HG03097 (cell line): Measurements from ENCODE around the gene PTPRK.
"Not testable (repeated sequence)": the region's sequence is repeated elsewhere in the genome, so short reads cannot be mapped to it uniquely, and the experiment has no call there.

ENCODE experiments used
- ATAC-seq: cut with Tn5 transposase; IDR thresholded peaks from one replicate; pipeline ENCODE4 v1.9.1; 2021; ENCODE audit not compliant: unreplicated experiment, low FRiP score

PTPRK gene

GRCh38 chr6:127951172-127951917, 569.1 kb downstream of the PTPRK start:
- peak; percentile 82 for ATAC-seq

GRCh38 chr6:127950566-127951145, 569.7 kb downstream of the PTPRK start:
- peak; percentile 21 for ATAC-seq

- ATAC-seq = no peak
These were observed 571.1 kb downstream of the PTPRK start for GRCh38 chr6:127949251-127949650.

- ATAC-seq = no peak
These were observed 574.0 kb downstream of the PTPRK start for GRCh38 chr6:127946388-127946787.

GRCh38 chr6:127945434-127946097, 574.8 kb downstream of the PTPRK start:
- ATAC-seq = no peak

GRCh38 chr6:127941228-127941627, 579.2 kb downstream of the PTPRK start:
- ATAC-seq = no peak

- no peak for ATAC-seq
These were observed 580.8 kb downstream of the PTPRK start for GRCh38 chr6:127939442-127940066.

GRCh38 chr6:127938701-127939100, 581.7 kb downstream of the PTPRK start:
- no peak for ATAC-seq

- no peak for ATAC-seq
These were observed 582.7 kb downstream of the PTPRK start for GRCh38 chr6:127937747-127938146.

- no peak for ATAC-seq
These were observed 583.3 kb downstream of the PTPRK start for GRCh38 chr6:127937102-127937501.

GRCh38 chr6:127934956-127935355, 585.4 kb downstream of the PTPRK start:
- no peak for ATAC-seq

- no peak for ATAC-seq
These were observed 586.3 kb downstream of the PTPRK start for GRCh38 chr6:127933852-127934840.

- ATAC-seq = no peak
These were observed 587.3 kb downstream of the PTPRK start for GRCh38 chr6:127933137-127933536.

- no peak for ATAC-seq
These were observed 587.7 kb downstream of the PTPRK start for GRCh38 chr6:127932708-127933107.

GRCh38 chr6:127926441-127926840, 594.0 kb downstream of the PTPRK start:
- ATAC-seq = not testable (repeated sequence)

GRCh38 chr6:127924440-127924839, 596.0 kb downstream of the PTPRK start:
- ATAC-seq = no peak

- ATAC-seq = no peak
These were observed 596.4 kb downstream of the PTPRK start for GRCh38 chr6:127924031-127924430.

- no peak for ATAC-seq
These were observed 597.3 kb downstream of the PTPRK start for GRCh38 chr6:127923135-127923534.

GRCh38 chr6:127921982-127922381, 598.4 kb downstream of the PTPRK start:
- ATAC-seq = no peak

GRCh38 chr6:127920804-127921203, 599.6 kb downstream of the PTPRK start:
- no peak for ATAC-seq
